Tibial nerve (tissue), 3 donors: Measurements from ENCODE around the gene HCK.

Experiments
- CTCF ChIP-seq, 5 experiments: fragments of 200-600 bp in 3 of 5; fragments of 450-650 bp in 2 of 5; sonication (generic) in 3 of 5; IDR thresholded peaks; one replicate each; pipeline ENCODE4 v1.5.1; 2016 to 2019; ENCODE audit warnings: antibody characterized with exemption in 5 of 5, mild to moderate bottlenecking in 3 of 5, moderate library complexity in 2 of 5
- POLR2A ChIP-seq, 2 donors: fragments of 450-650 bp; IDR thresholded peaks; one replicate each; pipeline ENCODE4 v1.6.1; 2017; ENCODE audit warnings: antibody characterized with exemption in 2 of 2, mild to moderate bottlenecking in 2 of 2, moderate library complexity in 2 of 2

- no peak for TF ChIP-seq CTCF (IDR thresholded peaks at IDR 0.05)
- TF ChIP-seq POLR2A (IDR thresholded peaks at IDR 0.05): no peak
Observed at GRCh38 chr20:32004963-32005362, 47.1 kb upstream of the HCK start.
